ENCODE data around the gene ERF. TPM values are rescaled to one million over a fixed set of nuclear protein-coding genes. Genes with fewer than 3 reads are reported as not detected.

Gene ERF
- total and polyA plus RNA-seq, 7 donors = 7.1 to 13.5 (median 11.4) TPM

DNA sequence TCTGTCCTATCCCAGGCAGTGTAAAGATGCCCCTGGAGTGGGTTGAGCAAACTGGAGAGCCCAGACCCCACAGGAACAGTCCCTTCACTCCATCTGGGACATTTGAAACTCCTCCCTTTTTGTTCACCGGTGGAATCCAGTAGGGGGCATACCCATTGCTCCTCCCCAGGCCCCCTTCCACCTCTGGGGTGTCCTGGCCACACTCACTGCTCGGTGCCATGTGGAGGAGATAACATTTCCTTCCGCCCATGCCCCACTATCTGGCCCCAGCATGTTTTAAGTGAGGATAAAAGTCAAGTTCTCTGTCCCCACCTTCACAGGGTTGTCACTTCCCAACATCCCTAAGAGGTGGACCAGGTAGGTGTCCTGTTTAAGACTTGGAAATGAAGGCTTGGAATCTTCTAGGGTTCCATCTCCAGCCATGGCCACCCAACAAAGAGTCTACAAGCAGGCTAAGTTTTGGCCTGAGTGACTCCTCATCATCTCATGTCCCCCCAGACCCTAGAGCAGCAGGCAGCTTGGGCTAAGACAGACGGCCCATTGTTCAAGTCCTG, 25.6 kb downstream of the ERF start:
- Histone ChIP-seq H3K4me1 (no peaks in the 10 kb centered on the region), H3K27me3 (ENCODE audit: insufficient read depth in 3 of 3, low read length in 2 of 3) (no peaks in the 10 kb centered on the region), H3K4me3 (no peak overlapping the region), H3K9me3 (no peaks in the 10 kb centered on the region), H3K27ac (no peak overlapping the region), H3K36me3 (ENCODE audit: insufficient read depth in 1 of 2, low read depth in 1 of 2) (peaks cover 9 to 98% of the 10 kb centered on the region in 2 donors)
- DNase-seq (no peak), ATAC-seq (no peak)
- WGBS, 3 donors = 60 to 77% (median 62%) methylated on average over 4 of the region's 4 CpGs
- intact Hi-C loops (cut with DNase I) = no loop called here
- TF ChIP-seq, protein P1, sequence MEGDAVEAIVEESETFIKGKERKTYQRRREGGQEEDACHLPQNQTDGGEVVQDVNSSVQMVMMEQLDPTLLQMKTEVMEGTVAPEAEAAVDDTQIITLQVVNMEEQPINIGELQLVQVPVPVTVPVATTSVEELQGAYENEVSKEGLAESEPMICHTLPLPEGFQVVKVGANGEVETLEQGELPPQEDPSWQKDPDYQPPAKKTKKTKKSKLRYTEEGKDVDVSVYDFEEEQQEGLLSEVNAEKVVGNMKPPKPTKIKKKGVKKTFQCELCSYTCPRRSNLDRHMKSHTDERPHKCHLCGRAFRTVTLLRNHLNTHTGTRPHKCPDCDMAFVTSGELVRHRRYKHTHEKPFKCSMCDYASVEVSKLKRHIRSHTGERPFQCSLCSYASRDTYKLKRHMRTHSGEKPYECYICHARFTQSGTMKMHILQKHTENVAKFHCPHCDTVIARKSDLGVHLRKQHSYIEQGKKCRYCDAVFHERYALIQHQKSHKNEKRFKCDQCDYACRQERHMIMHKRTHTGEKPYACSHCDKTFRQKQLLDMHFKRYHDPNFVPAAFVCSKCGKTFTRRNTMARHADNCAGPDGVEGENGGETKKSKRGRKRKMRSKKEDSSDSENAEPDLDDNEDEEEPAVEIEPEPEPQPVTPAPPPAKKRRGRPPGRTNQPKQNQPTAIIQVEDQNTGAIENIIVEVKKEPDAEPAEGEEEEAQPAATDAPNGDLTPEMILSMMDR (IDR thresholded peaks at IDR 0.05) = no peak

DNA sequence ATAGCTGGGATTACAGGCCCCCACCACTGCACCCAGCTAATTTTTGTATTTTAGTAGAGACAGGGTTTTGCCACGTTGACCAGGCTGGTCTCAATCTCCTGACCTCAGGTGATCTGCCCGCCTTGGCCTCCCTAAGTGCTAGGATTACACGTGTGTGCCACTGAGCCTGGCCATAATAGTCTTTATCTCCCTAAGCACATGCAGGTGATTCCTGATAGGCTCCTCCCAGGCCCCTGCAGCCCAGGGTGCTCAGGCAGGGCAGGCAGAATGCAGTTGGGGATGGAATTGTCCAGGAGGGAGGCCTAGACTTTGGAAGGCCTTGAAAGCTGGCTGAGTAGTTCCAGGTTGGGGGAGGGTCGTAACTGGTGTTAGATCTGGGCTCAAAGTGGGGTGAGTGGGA, 26.3 kb downstream of the ERF start:
- Histone ChIP-seq H3K27ac (no peak overlapping the region), H3K36me3 (ENCODE audit: insufficient read depth in 1 of 2, low read depth in 1 of 2) (peaks cover 6 to 94% of the 10 kb centered on the region in 2 donors), H3K4me3 (no peak overlapping the region), H3K9me3 (no peaks in the 10 kb centered on the region), H3K27me3 (ENCODE audit: insufficient read depth in 3 of 3, low read length in 2 of 3) (no peaks in the 10 kb centered on the region), H3K4me1 (no peaks in the 10 kb centered on the region)
- intact Hi-C loops (cut with DNase I) = no loop called here
- DNase-seq = no peak
- no peak for ATAC-seq
- TF ChIP-seq, protein P1 (IDR thresholded peaks at IDR 0.05) = no peak
- WGBS, 3 donors = 65 to 83% (median 76%) methylated on average over 4 of the region's 4 CpGs

DNA sequence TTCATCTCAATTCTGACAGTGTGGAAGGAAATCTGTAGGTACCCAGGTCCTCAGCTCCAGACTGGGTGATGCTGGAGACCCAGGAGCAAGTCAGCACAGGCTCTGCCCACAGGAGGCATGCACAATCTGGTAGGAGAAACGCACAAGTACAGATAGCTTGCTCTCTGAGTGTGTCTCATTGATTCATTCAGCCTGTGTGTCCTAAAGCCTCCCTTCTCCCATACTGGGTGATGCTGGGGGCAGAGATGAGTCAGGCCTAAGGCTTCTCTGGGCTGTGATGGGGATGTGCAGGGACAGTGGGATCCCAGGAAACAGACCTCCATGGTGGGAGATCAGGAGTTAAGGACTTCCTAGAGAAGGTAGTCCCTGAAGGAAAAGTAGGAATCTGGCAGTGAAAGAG, 28.0 kb downstream of the ERF start:
- no peak for ATAC-seq
- Histone ChIP-seq H3K4me1 (peaks cover 2% of the 10 kb centered on the region), H3K27ac (no peak overlapping the region), H3K27me3 (ENCODE audit: insufficient read depth in 3 of 3, low read length in 2 of 3) (no peaks in the 10 kb centered on the region), H3K4me3 (no peak overlapping the region), H3K36me3 (ENCODE audit: insufficient read depth in 1 of 2, low read depth in 1 of 2) (peaks cover 6 to 81% of the 10 kb centered on the region in 2 donors), H3K9me3 (no peaks in the 10 kb centered on the region)
- intact Hi-C loops (cut with DNase I) = no loop called here
- TF ChIP-seq, protein P1 (IDR thresholded peaks at IDR 0.05) = no peak
- DNase-seq = no peak
- WGBS, 3 donors = 90 to 96% (median 91%) methylated on average over 1 of the region's 1 CpG

DNA sequence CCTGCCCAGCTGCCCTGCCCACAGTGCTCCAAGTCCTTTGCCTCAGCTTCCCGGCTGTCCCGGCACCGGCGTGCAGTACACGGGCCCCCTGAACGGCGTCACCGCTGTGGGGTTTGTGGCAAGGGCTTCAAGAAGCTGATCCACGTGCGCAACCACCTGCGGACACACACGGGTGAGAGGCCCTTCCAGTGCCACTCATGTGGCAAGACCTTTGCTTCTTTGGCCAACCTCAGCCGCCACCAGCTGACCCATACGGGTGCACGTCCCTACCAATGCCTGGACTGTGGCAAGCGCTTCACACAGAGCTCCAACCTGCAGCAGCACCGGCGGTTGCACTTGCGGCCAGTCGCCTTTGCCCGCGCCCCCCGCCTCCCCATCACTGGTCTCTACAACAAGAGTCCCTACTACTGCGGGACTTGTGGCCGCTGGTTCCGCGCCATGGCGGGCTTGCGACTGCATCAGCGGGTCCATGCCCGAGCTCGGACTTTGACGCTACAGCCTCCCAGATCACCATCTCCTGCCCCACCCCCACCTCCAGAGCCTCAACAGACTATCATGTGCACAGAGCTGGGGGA, 29.1 kb downstream of the ERF start:
- TF ChIP-seq, protein P1 (IDR thresholded peaks at IDR 0.05) = no peak
- DNase-seq (no peak), ATAC-seq (no peak)
- Histone ChIP-seq H3K27me3 (ENCODE audit: insufficient read depth in 3 of 3, low read length in 2 of 3) (no peaks in the 10 kb centered on the region), H3K36me3 (ENCODE audit: insufficient read depth in 1 of 2, low read depth in 1 of 2) (peaks cover 6 to 70% of the 10 kb centered on the region in 2 donors), H3K4me1 (peaks cover 11% of the 10 kb centered on the region), H3K27ac (no peak overlapping the region), H3K4me3 (no peak overlapping the region), H3K9me3 (no peaks in the 10 kb centered on the region)
- WGBS, 3 donors = 94 to 95% (median 94%) methylated on average over 29 to 33 of the region's 33 CpGs
- intact Hi-C loops (cut with DNase I) = no loop called here

Data from psoas muscle (tissue), 8 donors.